Transverse colon (tissue), 4 donors: Measurements from ENCODE around the gene ETNPPL. TPM values are rescaled to one million over a fixed set of nuclear protein-coding genes. Genes with fewer than 3 reads are reported as not detected.

Source experiments
- DNase-seq: peaks from one replicate; pipeline ENCODE4 v3.0.0-alpha.2; 2019
- H3K27ac ChIP-seq, 4 donors: fragments of 200-600 bp; sonication (generic); 2 replicates each; pipeline ENCODE4 v1.5.1; 2016 to 2018; ENCODE audit warnings: inconsistent platforms in 4 of 4
- H3K27me3 ChIP-seq: fragments of 200-600 bp; sonication (generic); 2 replicates; pipeline ENCODE4 v1.5.1; 2017; ENCODE audit warnings: inconsistent platforms
- H3K36me3 ChIP-seq, 4 donors: fragments of 200-600 bp; sonication (generic); 2 replicates each; pipeline ENCODE4 v1.5.1; 2017 to 2019; ENCODE audit warnings: inconsistent platforms in 4 of 4
- H3K4me1 ChIP-seq, 4 donors: fragments of 200-600 bp; sonication (generic); 2 replicates each; pipeline ENCODE4 v1.5.1; 2017 to 2020; ENCODE audit warnings: inconsistent platforms in 4 of 4
- H3K4me3 ChIP-seq, 4 donors: fragments of 200-600 bp; sonication (generic); 1 replicate in 1 of 4; 2 replicates in 3 of 4; pipeline versions ENCODE4 v1.5.1 to v1.6.1; 2017 to 2019; ENCODE audit warnings: inconsistent platforms in 4 of 4
- H3K9me3 ChIP-seq, 2 donors: fragments of 200-600 bp; sonication (generic); 2 replicates each; pipeline ENCODE4 v1.5.1; 2017 to 2019; ENCODE audit warnings: inconsistent platforms in 2 of 2
- EP300 ChIP-seq: sonication (generic); formaldehyde crosslinking; IDR thresholded peaks from one replicate; pipeline ENCODE4 v1.6.1; 2017; ENCODE audit warnings: antibody characterized with exemption, low read depth
- POLR2A ChIP-seq: fragments of 450-650 bp; IDR thresholded peaks from one replicate; pipeline ENCODE4 v1.6.1; 2016; ENCODE audit warnings: antibody characterized with exemption, mild to moderate bottlenecking, moderate library complexity
- POLR2AphosphoS5 ChIP-seq, 3 donors: sonication (generic); formaldehyde crosslinking; IDR thresholded peaks; one replicate each; pipeline ENCODE4 v1.6.1; 2016; ENCODE audit warnings: antibody characterized with exemption in 3 of 3
- WGBS, 2 donors: methylation state at CpG; one replicate each; pipeline ENCODE4 v1.1.5; 2018; ENCODE audit warnings: low coverage in 1 of 2; 5-methylcytosine and 5-hydroxymethylcytosine counted together
- in situ Hi-C, 4 donors: fragments of 200-750 bp; cut with MboI; loops; one replicate each; pipeline versions ENCODE4 v1.15.0 to v1.15.1; 2017; ENCODE audit warnings: low sequenced_read_pairs in 3 of 4, low pct_ligation_motif_present in 1 of 4, low pct_unique_long_range_greater_than_20kb in 1 of 4
- intact Hi-C: fragments of 100-400 bp; cut with DNase I; formaldehyde crosslinking; loops from one replicate; pipeline ENCODE4 v1.15.1; 2023; ENCODE audit warnings: low total_unique reads
- total RNA-seq, 4 donors: library from RNA; depleted of rRNA; stranded (reverse); fragments of >200 nt; gene quantifications; one replicate each; pipeline ENCODE4 v1.1.0, GENCODE V29; 2016
- TF ChIP-seq, protein P1 (sequence below), 5 experiments: fragments of 200-600 bp in 3 of 5; fragments of 450-650 bp in 2 of 5; sonication (generic) in 3 of 5; IDR thresholded peaks; 1 replicate in 2 of 5; 2 replicates in 3 of 5; pipeline ENCODE4 v1.5.1; 2016 to 2017; ENCODE audit warnings: antibody characterized with exemption in 5 of 5, inconsistent platforms in 3 of 5, mild to moderate bottlenecking in 2 of 5, moderate library complexity in 1 of 5

ETNPPL gene
- total RNA-seq, 4 donors from 2014 or later: not detected

DNA sequence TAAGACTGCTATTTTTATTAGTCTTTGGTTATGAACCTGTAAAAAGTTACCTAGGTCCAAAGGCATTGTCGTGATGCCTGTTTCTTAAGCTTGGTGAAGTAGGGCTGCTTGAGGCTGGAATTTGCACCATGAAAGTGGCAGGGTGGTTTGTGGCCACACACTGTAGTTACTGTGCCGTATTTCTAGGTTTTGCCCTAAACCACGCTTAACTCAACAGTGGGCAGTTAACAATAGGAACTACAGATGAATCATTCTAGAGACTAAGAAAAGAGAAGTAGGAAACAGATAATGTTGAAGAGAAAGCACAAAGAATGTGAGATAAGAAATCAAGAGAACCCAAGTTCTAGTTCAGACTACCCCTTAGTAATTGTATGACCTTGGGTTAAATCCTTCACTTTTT lies 11.5 kb downstream of the ETNPPL start:
- H3K4me1 ChIP-seq: no peaks in the 10 kb centered on the region
- TF ChIP-seq POLR2AphosphoS5 (IDR thresholded peaks at IDR 0.05): no peak
- TF ChIP-seq, protein P1, sequence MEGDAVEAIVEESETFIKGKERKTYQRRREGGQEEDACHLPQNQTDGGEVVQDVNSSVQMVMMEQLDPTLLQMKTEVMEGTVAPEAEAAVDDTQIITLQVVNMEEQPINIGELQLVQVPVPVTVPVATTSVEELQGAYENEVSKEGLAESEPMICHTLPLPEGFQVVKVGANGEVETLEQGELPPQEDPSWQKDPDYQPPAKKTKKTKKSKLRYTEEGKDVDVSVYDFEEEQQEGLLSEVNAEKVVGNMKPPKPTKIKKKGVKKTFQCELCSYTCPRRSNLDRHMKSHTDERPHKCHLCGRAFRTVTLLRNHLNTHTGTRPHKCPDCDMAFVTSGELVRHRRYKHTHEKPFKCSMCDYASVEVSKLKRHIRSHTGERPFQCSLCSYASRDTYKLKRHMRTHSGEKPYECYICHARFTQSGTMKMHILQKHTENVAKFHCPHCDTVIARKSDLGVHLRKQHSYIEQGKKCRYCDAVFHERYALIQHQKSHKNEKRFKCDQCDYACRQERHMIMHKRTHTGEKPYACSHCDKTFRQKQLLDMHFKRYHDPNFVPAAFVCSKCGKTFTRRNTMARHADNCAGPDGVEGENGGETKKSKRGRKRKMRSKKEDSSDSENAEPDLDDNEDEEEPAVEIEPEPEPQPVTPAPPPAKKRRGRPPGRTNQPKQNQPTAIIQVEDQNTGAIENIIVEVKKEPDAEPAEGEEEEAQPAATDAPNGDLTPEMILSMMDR (IDR thresholded peaks at IDR 0.05): no peak
- no peak for TF ChIP-seq POLR2A
- no peak for TF ChIP-seq EP300
- H3K36me3 ChIP-seq: no peaks in the 10 kb centered on the region
- no peak for DNase-seq
- H3K4me3 ChIP-seq: no peak overlapping the region
- H3K27ac ChIP-seq: no peak overlapping the region
- in situ Hi-C loops (no loop called here), intact Hi-C loops (no loop called here)
- whole genome bisulfite sequencing, 2 donors: 72% methylated on average over 3 of the region's 3 CpGs; no CpG with 5 or more reads in 1 of the 2 donors
- no peaks in the 10 kb centered on the region for H3K9me3 ChIP-seq
- H3K27me3 ChIP-seq: no peaks in the 10 kb centered on the region

DNA sequence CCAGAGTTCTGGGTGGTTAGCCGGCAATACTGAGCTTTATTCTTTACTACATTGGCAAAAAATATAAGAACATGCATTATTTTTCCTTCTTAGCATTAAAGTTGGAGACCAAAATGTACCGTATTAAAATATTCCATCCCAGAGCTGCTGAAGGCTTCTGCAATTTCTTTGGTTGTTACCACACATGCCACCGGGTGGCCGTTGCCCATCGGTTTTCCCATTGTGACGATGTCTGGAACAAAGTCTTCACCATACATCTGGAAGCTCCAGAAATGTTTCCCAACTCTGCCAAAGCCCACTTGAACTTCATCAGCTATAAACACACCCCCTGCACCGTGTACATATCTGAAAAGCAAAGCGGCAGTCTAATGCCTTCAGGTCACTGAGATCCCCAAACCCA lies 13.7 kb downstream of the ETNPPL start:
- Histone ChIP-seq H3K36me3 (no peaks in the 10 kb centered on the region), H3K9me3 (no peaks in the 10 kb centered on the region), H3K27me3 (no peaks in the 10 kb centered on the region), H3K4me3 (no peak overlapping the region), H3K27ac (no peak overlapping the region), H3K4me1 (no peaks in the 10 kb centered on the region)
- no peak for DNase-seq
- TF ChIP-seq POLR2AphosphoS5 (IDR thresholded peaks at IDR 0.05) (no peak), POLR2A (no peak), EP300 (no peak)
- TF ChIP-seq, protein P1 (IDR thresholded peaks at IDR 0.05): no peak
- intact Hi-C loops: no loop called here
- in situ Hi-C loops: no loop called here
- WGBS, 2 donors: 72 to 86% methylated on average over 3 to 8 of the region's 8 CpGs

DNA sequence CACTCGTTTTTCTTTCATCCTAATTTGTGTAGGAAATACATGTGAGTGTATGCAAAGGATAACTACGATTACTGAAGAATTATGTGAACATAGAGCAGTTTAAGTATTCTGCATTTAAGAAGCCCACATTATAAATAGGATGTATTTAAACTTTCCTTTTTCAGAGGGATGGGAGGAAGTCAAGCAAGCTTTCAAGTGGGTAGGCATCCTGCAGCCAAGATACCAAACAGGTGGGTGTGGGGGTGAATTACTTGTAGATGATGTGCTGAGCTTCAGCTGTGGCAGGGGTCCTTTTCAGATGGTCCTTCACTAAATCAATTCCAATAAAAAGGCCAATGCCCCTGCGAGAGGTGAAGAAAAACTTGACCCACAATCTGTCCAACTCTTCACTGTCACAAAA lies 16.3 kb downstream of the ETNPPL start:
- DNase-seq: no peak

DNA sequence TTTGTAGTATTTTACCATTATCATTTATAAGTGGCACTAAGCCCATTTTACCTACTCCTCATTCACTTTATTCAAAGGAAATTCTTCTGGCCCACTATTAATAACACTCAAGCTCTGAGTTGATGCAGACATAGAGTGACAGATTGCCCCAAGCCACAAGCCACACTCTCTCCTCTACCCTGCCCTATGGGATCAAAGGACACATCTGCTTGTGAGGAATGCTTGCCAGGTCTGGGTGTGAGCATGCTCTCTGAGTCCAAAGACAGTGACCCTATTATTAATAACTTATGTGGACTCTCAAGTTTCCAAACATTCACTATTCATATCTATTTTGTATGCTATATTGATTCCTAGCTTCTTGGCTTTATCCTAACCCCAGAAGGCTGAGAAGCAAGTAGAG lies 18.5 kb downstream of the ETNPPL start:
- DNase-seq: no peak
- intact Hi-C loops (no loop called here), in situ Hi-C loops (no loop called here)
- no peaks in the 10 kb centered on the region for H3K27me3 ChIP-seq
- H3K4me3 ChIP-seq: no peak overlapping the region
- no peaks in the 10 kb centered on the region for H3K36me3 ChIP-seq
- TF ChIP-seq POLR2AphosphoS5 (IDR thresholded peaks at IDR 0.05) (no peak), EP300 (no peak)
- H3K27ac ChIP-seq: no peak overlapping the region
- H3K9me3 ChIP-seq: no peaks in the 10 kb centered on the region
- H3K4me1 ChIP-seq: no peaks in the 10 kb centered on the region

More for the DNA sequence above, 16.3 kb downstream of the ETNPPL start:
- Histone ChIP-seq H3K27me3 (no peaks in the 10 kb centered on the region), H3K9me3 (no peaks in the 10 kb centered on the region), H3K36me3 (no peaks in the 10 kb centered on the region), H3K4me3 (no peak overlapping the region), H3K27ac (no peak overlapping the region), H3K4me1 (no peaks in the 10 kb centered on the region)
- 74 to 77% methylated on average over 3 of the region's 3 CpGs for WGBS, 2 donors
- in situ Hi-C loops: no loop called here
- TF ChIP-seq EP300 (no peak), POLR2AphosphoS5 (IDR thresholded peaks at IDR 0.05) (no peak), POLR2A (no peak)
- TF ChIP-seq, protein P1 (IDR thresholded peaks at IDR 0.05): no peak
- intact Hi-C loops: no loop called here
